GM12801 (cell line): ENCODE results near the gene MACROD2.

Source experiments
- TF ChIP-seq, protein P1 (sequence below): IDR thresholded peaks from one replicate; pipeline ENCODE4 v1.5.1; 2011; ENCODE audit warnings: control low read depth; ENCODE audit not compliant: insufficient read length; ENCODE audit errors: extremely low read depth

MACROD2 gene

DNA sequence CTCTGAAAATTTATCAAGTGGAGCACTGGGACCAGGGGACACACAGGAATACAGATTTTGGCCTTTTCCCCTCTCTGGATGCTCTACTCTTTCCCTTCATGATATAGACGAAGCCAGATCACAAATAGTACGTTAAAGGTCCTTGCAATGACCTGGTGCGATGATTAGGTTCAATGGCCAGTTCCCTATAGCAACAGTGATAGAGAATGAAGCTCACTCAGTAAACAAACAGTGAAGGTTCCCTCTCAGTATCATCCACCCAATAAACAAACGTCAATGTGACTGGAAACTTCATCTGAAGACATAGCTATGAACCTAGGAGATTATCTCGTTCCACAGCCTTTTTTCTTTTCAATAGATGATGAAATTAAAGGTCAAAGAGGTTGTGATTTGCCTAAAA lies 1981.7 kb downstream of the MACROD2 start:
- TF ChIP-seq, protein P1, sequence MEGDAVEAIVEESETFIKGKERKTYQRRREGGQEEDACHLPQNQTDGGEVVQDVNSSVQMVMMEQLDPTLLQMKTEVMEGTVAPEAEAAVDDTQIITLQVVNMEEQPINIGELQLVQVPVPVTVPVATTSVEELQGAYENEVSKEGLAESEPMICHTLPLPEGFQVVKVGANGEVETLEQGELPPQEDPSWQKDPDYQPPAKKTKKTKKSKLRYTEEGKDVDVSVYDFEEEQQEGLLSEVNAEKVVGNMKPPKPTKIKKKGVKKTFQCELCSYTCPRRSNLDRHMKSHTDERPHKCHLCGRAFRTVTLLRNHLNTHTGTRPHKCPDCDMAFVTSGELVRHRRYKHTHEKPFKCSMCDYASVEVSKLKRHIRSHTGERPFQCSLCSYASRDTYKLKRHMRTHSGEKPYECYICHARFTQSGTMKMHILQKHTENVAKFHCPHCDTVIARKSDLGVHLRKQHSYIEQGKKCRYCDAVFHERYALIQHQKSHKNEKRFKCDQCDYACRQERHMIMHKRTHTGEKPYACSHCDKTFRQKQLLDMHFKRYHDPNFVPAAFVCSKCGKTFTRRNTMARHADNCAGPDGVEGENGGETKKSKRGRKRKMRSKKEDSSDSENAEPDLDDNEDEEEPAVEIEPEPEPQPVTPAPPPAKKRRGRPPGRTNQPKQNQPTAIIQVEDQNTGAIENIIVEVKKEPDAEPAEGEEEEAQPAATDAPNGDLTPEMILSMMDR = no peak

DNA sequence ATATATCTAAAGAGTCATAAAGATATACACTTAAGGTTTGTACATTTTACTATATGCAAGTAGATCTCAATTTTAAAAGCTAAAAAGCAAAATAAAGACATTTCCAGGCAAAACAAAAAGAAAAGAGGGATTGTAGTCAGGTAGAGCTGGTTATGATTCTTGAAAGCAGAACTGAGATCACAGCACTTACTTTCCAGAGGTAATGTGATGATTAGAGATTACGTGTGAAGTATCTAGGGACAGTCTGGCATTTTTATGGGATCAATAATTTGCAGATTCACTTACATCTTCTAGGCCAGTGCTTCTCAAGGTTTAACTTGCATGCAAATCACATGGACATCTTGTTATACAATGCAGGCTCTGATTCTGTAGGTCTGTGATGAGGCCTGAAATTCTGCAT lies 1982.4 kb downstream of the MACROD2 start:
- TF ChIP-seq, protein P1 = no peak

DNA sequence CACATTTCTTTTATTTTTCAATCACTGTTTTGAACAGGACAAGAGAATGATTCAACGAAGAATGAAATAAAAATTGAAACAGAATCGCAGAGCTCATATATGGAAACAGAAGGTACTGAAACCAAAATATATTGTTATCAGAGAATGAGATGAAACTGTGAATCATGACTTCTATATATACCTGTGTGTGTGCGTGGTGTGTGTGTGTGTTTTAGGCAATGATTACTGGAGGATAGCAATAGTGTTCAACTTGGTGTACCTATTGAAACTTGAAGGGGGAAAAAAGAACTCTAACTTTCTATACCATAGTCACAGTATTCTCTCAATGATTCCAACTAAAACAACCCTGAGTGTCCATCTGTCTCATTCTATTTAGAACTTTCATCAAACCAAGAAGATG lies 1991.4 kb downstream of the MACROD2 start:
- TF ChIP-seq, protein P1 = no peak

DNA sequence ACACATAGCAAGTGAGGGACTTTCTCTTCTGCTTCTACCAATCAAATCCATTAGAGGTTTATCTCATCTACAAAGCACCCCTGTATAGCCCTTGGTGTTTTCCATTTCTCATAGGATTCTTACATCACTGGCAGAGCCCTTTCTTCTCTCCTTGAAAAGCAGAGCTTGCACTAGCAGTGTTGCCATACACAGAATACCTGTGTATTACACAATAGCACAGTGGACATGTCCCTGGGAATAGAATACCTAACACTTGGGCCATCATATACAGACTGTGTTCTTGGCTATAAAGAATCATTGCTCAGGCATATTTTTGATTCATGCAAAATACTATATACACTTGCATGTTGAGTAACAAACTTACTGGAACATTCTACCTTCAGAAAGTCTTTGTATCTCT lies 1996.0 kb downstream of the MACROD2 start:
- TF ChIP-seq, protein P1 = no peak

DNA sequence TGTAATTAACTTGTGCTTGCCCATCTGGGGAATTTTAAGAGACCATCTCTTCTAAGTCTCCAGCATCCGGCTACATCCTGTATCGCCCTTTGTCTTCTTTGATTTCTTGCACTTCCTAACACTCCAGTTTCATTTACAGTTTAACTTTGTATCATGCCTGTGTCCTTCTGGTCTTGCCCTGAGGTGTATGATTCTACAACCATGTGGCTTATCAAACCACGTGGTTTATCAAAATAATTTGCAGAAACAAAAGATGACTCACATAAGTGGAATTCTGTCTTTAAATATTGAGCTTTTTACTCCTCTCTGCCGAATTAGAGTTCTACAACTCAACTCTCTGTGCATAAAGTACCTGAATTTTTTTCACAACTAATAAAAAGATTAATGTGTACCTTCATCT lies 1997.2 kb downstream of the MACROD2 start:
- TF ChIP-seq, protein P1 = no peak

DNA sequence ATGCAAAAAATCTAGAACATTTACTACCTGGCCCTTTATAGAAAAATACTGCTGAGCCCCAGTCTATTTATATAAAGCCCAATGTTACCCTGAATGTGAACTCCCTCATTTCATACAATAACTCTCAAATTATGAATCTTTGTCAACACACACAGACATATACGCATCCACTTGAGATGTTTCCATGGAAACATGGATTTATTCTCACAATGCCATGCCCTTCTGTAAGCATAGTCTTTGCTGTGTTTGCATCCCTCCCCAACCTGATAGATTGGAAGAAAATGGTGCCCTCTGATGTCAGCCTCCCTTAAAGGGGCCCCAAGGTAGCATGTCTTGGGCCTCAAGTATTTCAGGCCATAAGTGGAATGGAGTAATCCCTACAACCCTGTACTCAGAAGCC lies 2004.8 kb downstream of the MACROD2 start:
- TF ChIP-seq, protein P1 = no peak

DNA sequence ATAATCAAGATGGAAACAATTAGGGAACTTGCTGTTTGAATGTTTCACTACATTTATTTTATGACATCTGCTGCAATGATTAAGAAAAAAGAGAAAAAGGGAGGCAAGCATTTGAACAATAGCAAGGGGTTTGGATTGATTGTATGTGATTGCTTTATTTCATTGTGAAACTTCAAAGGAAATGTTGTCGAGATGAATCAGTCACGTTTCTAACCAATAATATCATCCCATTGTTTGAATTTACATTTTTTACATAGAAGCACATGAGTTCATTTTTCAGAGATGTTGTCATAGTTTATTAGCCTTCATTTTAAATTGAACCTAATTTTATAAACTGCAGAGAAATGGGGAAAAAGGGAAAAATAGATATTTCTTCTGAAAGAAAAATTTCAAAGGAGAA lies 2006.0 kb downstream of the MACROD2 start:
- TF ChIP-seq, protein P1 = no peak

DNA sequence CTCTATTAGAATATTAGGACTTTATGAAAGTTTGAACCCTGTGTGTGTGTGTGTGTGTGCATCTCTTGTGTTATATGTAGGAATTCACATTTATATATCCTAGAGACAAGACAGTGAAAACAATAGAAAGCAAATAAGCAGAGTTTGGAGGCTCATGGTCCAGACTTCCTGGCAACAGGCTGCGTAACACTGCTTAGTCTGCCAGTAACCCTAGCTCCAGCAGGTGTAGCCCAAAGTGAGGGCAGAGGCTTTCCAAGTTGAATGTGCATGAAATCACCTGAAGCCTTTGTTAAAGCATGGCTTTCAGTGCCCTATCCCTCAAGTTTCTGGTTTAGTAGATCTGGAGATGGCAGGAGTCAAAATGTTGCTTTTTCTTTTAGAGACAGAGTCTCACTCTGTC lies 2008.0 kb downstream of the MACROD2 start:
- TF ChIP-seq, protein P1 = no peak
